Mucosa of gallbladder (tissue), 1 donor: ENCODE data around the gene UCHL5. TPM values are rescaled to one million over a fixed set of nuclear protein-coding genes. Genes with fewer than 3 reads are reported as not detected.

Experiments used
- DNase-seq: peaks from one replicate; pipeline ENCODE4 v3.0.0-alpha.2; 2020; ENCODE audit warnings: low spot score
- total RNA-seq: library from RNA; stranded (reverse); gene quantifications from one replicate; pipeline ENCODE4 v1.2.1, GENCODE V29; 2021
- donor health status: DM: no; HTN: no; CAD: no.

The UCHL5 gene
- total RNA-seq, 1 donor from 2014 or later, result 20.7 TPM

DNA sequence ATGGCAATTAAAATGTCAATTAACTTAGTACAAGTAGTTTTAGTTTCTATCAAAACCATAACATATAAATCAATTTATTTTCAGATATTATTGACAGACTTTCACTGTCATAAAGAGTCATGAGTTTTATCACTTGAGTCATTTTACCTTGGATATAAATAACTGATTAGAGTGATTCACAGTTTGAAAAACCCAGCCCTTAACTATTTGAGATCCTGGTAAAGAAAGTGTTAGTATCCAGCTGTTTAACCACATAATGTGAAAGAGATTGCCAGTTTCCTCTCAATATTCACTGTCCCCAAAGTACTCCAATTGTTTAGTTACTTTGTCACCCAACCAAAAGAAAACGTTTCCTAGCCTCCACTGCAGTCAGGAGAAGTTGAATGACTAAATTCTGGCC, 91.3 kb downstream of the UCHL5 start:
- no peak for DNase-seq

DNA sequence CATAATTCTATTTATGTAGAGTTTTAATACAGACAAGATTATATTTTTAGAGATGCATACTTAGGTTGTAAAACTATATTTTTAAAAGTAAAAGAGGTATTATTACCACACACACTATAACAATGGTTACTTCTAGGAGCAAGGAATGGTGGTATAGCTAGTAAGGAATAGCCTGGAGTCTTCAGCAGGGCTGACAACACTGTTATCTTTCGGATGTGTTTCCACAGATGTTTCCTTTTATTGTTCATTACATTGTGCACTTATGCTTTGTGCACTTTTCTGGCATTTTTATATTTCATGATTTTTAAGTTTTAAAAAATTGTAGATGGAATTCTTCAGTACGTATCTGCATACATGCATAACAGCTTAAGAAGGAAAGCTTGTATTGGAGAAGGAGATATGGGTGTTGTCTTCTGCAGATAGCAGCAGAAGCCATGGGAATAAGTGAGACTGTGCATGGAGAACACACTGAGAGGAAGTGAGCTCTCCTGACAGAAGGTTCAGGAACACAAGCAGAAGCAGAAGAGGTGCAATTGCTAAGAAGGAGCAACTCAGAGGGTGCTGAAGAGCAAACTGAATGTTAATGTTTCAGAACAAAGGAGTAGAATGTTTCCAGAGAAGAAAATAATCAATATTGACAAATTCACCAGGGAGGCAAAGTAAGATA, 91.8 kb downstream of the UCHL5 start:
- DNase-seq, result no peak

DNA sequence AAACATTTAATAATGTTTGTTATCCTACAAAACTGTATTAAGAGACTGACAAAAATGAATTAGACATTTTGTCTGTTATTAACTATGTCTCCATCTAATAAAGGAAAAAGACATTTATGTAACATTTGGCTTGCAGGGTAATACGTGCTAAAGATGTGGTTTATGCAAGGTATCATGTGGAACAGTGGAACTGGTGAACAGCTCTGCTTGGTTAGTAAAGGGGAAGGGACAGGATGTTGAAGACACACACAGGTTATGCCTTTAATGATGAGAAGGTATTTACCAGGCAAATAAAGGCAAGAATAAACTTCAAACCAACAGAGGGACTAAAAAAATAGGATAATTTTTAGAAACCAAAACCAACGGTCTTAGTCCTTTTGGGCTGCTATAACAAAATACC, 93.1 kb downstream of the UCHL5 start:
- DNase-seq, result no peak

DNA sequence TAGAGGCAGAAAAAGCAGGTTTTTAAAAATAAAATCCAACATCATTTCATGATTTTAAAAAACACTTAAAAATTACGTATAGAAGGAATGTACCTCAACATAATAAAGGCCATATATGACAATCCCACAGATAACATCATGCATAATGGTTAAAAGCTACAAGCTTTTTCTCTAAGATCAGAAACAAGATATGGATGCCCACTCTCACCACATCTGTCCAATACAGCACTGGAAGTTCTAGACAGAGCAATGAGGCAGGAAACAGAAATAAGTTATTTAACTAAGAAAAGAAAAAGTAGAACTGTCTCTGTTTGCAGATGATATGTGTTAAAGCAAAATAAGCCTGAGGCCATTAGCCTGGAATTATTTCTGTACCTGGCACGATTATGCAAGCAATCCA, 96.3 kb downstream of the UCHL5 start:
- DNase-seq, result no peak

Other genes with a start within 250 kb of the UCHL5 start
- 79.5 TPM for gene RO60, start 252 bp upstream of the UCHL5 start, total RNA-seq
- 21.4 TPM for gene GLRX2, start 46.1 kb upstream of the UCHL5 start, total RNA-seq
- gene CDC73, start 62.7 kb upstream of the UCHL5 start, total RNA-seq, result 54.6 TPM
- 132 TPM for gene B3GALT2, start 127.3 kb upstream of the UCHL5 start, total RNA-seq